ENCODE measurements around the gene FANCI. TPM values are rescaled to one million over a fixed set of nuclear protein-coding genes. Genes with fewer than 3 reads are reported as not detected.
A peak's percentile ranks its signal among the peaks of the same experiment; 100 is the strongest.

The FANCI gene
- total RNA-seq, 4 donors from 2014 or later: 0.80 to 3.3 (median 2.7) TPM

DNA sequence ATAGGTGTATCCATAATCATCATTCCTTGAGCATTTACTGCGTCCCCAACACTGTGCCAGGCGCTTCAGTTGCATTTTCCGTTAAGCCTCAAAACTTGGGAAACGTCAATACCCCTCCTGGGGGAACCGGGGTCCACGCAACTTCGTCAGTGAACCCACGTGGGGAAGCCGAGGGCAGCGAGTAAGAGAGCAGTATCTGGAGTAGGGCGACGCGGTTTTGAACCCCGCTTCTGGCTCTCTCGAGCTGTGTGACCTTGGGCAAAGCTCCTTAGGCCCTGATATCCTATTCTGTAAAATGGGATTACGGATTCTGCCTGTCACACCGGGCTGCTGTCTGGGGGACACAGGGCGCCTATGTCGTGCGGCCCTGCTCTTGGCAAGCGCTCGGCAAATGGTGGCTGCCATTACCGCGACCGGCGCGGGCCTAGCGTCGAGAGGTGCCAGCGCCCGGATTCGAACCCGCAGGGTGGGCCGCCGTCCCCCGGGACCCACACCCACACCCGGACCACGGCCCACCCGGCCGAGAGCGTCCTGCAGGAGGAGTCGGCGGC lies 90.3 kb downstream of the FANCI start:
- H3K27ac ChIP-seq: peak overlapping the region; percentile 85 to 98 (median 91)
- TF ChIP-seq POLR2A (IDR thresholded peaks at IDR 0.05): no peak
- TF ChIP-seq, protein P1, sequence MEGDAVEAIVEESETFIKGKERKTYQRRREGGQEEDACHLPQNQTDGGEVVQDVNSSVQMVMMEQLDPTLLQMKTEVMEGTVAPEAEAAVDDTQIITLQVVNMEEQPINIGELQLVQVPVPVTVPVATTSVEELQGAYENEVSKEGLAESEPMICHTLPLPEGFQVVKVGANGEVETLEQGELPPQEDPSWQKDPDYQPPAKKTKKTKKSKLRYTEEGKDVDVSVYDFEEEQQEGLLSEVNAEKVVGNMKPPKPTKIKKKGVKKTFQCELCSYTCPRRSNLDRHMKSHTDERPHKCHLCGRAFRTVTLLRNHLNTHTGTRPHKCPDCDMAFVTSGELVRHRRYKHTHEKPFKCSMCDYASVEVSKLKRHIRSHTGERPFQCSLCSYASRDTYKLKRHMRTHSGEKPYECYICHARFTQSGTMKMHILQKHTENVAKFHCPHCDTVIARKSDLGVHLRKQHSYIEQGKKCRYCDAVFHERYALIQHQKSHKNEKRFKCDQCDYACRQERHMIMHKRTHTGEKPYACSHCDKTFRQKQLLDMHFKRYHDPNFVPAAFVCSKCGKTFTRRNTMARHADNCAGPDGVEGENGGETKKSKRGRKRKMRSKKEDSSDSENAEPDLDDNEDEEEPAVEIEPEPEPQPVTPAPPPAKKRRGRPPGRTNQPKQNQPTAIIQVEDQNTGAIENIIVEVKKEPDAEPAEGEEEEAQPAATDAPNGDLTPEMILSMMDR (IDR thresholded peaks at IDR 0.05 in 4 of 5, conservative IDR thresholded peaks at IDR 0.05 in 1 of 5): no peak
- H3K27me3 ChIP-seq: no peaks in the 10 kb centered on the region
- H3K9me3 ChIP-seq: no peaks in the 10 kb centered on the region
- intact Hi-C loops (cut with DNase I; ENCODE audit: low total_unique reads) (loop anchor here (2.0 to 10.0 kb wide), 5 partner anchors 91 to 1661 kb away; partner anchors contain the start of genes AEN, FANCI, MRPL46 and MRPS11), in situ Hi-C loops (cut with MboI; ENCODE audit: low sequenced_read_pairs in 4 of 4) (no loop called here)
- H3K4me1 ChIP-seq: peaks cover 22 to 47% of the 10 kb centered on the region in 2 donors
- peak overlapping the region; percentile 76 to 96 (median 90) for H3K4me3 ChIP-seq
- ATAC-seq (peak; percentile 11 to 14), DNase-seq (no peak)
- H3K36me3 ChIP-seq: peaks cover 0 to 44% of the 10 kb centered on the region in 2 donors

DNA sequence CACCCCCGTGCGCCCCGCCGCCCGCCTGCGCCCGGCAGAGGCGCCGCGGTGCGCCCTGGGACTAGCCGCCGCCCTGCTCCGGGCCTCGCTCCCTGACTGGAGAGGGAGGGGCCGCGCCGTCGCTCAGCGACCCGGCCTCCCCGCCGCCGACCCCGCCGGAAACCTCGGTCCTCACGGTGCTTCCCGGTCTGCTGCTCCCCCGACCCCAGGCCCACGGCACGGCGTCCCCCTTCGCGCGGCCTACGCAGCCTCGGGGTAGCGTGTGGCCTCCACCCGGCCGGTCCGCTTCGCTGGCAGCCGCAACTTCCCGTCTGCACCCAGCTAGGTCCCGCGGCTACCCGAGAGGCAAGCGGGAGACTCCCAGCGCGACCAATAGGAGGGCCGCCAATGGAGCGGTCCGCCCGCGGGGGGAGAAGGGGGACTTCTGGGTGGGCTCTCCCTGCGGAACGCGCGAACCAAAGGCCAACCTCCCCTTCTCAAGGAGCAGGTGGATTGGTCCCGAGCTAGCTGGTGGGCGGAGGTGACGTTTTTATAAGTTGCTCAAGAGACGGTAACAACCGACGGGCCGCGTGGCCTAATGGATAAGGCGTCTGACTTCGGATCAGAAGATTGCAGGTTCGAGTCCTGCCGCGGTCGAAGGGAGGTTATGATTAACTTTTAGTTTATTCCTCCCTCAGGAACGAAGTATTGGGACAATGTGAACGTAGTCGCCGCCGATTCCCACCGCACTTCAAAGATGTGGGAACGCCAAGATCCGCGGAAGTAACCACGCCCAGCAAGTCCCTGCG lies 90.9 kb downstream of the FANCI start, which contains the start of gene POLG:
Gene POLG, minus strand, starts transcription at position 315 of the 788 bp plus-strand sequence. CDS start 1,070 bp downstream, outside the sequence.
- no peaks in the 10 kb centered on the region for H3K27me3 ChIP-seq
- intact Hi-C loops (cut with DNase I; ENCODE audit: low total_unique reads) (loop anchor here (2.0 to 10.0 kb wide), 6 partner anchors 92 to 1660 kb away; partner anchors contain the start of genes AEN, FANCI, MRPL46 and MRPS11), in situ Hi-C loops (cut with MboI; ENCODE audit: low sequenced_read_pairs in 4 of 4) (no loop called here)
- H3K4me1 ChIP-seq: peaks cover 22 to 45% of the 10 kb centered on the region in 2 donors
- no peaks in the 10 kb centered on the region for H3K9me3 ChIP-seq
- H3K36me3 ChIP-seq: peaks cover 0 to 37% of the 10 kb centered on the region in 2 donors
- TF ChIP-seq, protein P1 (IDR thresholded peaks at IDR 0.05 in 4 of 5, conservative IDR thresholded peaks at IDR 0.05 in 1 of 5): peak in 2 of 5 experiments; percentile 18 to 21
- TF ChIP-seq POLR2A (IDR thresholded peaks at IDR 0.05): peak; percentile 92 to 95
- H3K27ac ChIP-seq: peak within 1 kb of the TSS; percentile 85 to 98 (median 91)
- peak; percentile 98 to 99 for DNase-seq
- ATAC-seq: peak; percentile 96 to 97
- H3K4me3 ChIP-seq: peak within 1 kb of the TSS; percentile 76 to 96 (median 90)

DNA sequence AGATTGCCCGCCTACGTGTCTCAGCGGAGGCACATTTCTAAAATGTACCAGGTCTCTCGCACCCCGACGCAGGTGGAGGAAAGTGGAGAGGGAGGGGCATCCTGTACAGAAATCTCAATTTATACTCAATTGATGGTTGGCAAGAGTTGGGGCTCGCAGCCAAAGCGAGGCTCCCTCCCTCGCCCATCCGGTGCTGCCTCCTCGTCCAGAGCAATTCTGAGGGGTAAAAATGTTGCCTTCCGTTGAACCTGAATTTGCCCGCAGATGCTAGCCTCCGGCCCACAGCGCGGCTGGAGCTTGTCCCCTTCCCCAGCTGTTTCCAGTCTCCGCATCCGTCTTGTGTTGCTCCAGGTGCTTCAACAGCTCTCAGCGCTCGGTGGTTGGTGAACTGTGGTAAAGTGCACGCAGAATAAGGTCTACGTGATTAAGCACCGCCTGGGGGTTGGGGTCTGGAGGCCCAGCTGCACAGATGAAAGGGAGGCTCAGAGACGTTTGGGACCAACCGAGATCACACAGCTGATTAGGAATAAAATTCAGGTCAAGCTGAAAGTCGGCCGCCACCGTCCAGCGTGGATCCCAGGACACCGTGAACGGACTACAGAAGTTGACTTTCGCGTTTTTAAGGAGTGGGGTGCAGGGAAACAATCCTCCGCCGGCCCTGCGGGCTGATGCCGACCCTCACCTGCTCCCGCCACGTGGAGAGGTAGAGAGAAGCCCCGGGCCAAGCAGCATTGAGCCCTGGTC lies 91.7 kb downstream of the FANCI start:
- peak overlapping the region; percentile 76 to 96 (median 90) for H3K4me3 ChIP-seq
- DNase-seq (peak in 1 of 2 donors; percentile 12), ATAC-seq (peak; percentile 2 to 3)
- no peak for TF ChIP-seq POLR2A (IDR thresholded peaks at IDR 0.05)
- TF ChIP-seq, protein P1 (IDR thresholded peaks at IDR 0.05 in 4 of 5, conservative IDR thresholded peaks at IDR 0.05 in 1 of 5): no peak
- H3K27ac ChIP-seq: peak overlapping the region; percentile 85 to 98 (median 91)
- no peaks in the 10 kb centered on the region for H3K27me3 ChIP-seq
- intact Hi-C loops (cut with DNase I; ENCODE audit: low total_unique reads): loop anchor here (2.0 to 10.0 kb wide), 4 partner anchors 93 to 1659 kb away; partner anchors contain the start of genes FANCI, MRPL46, MRPS11 and PRC1
- in situ Hi-C loops (cut with MboI; ENCODE audit: low sequenced_read_pairs in 4 of 4): no loop called here
- peaks cover 22 to 38% of the 10 kb centered on the region in 2 donors for H3K4me1 ChIP-seq
- peaks cover 0 to 30% of the 10 kb centered on the region in 2 donors for H3K36me3 ChIP-seq
- H3K9me3 ChIP-seq: no peaks in the 10 kb centered on the region

DNA sequence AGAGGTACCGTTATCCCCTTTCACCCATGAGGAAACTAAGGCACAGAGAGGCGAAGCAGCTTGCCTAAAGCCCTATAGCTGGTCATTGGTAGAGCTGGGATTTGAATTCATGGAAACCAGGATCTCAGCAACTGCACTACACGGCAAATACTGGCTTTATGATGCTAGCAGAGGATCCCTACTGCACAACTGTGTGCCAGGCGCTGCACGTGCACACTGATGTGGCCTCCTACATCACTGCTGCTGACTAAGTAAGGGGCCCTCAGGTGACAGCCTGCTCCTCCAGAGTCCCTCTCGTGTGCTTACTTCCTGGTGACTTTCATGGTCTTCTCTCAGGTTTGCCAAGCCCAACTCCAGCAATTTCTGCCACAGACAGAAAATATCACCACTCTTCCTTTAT lies 94.3 kb downstream of the FANCI start:
- peaks cover 4 to 17% of the 10 kb centered on the region in 2 donors for H3K4me1 ChIP-seq
- intact Hi-C loops (cut with DNase I; ENCODE audit: low total_unique reads) (loop anchor here (5.0 to 10.0 kb wide), 2 partner anchors 211 to 1657 kb away; partner anchors contain the start of gene PRC1), in situ Hi-C loops (cut with MboI; ENCODE audit: low sequenced_read_pairs in 4 of 4) (no loop called here)
- no peak for DNase-seq
- H3K9me3 ChIP-seq: no peaks in the 10 kb centered on the region
- H3K36me3 ChIP-seq: peaks cover 0 to 4% of the 10 kb centered on the region in 2 donors
- H3K27ac ChIP-seq: no peak overlapping the region
- H3K4me3 ChIP-seq: no peak overlapping the region
- ATAC-seq: no peak
- TF ChIP-seq, protein P1 (IDR thresholded peaks at IDR 0.05 in 4 of 5, conservative IDR thresholded peaks at IDR 0.05 in 1 of 5): no peak
- no peak for TF ChIP-seq POLR2A (IDR thresholded peaks at IDR 0.05)
- H3K27me3 ChIP-seq: no peaks in the 10 kb centered on the region

All from gastrocnemius medialis (tissue), 4 donors.